VCaP (cell line): ENCODE data around the gene ADGRB3.

Experiments used
- H3K27ac ChIP-seq: fragments of 450-650 bp; 2 replicates; pipeline ENCODE4 v1.5.1; 2017
- CTCF ChIP-seq: fragments of 450-650 bp; conservative IDR thresholded peaks from 2 replicates; pipeline ENCODE4 v1.5.1; 2017; ENCODE audit warnings: mild to moderate bottlenecking, moderate library complexity

The ADGRB3 gene

GRCh38 chr6:69018906-69019305, 383.8 kb downstream of the ADGRB3 start:
- no peak overlapping the region for H3K27ac ChIP-seq
- TF ChIP-seq CTCF: no peak

DNA sequence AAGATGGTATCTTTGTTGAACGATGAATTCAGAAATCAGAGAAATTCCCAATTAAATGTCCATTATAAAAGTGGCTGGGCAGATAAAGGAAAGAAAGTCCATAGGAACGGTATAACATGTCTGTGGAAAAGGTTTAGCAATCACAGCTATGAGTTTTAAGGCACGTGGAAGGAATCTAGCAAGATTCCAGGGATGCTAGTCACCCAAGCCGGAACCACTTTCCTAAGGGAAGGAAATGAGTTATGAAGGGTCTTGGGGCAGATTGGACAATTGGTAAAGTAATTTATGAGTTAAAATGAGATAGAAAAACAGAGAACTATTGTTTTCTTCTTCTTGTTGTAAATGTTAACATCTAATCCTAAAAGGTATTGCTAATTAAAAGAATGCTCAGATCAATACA, 384.8 kb downstream of the ADGRB3 start:
- no peak overlapping the region for H3K27ac ChIP-seq
- TF ChIP-seq CTCF: no peak

DNA sequence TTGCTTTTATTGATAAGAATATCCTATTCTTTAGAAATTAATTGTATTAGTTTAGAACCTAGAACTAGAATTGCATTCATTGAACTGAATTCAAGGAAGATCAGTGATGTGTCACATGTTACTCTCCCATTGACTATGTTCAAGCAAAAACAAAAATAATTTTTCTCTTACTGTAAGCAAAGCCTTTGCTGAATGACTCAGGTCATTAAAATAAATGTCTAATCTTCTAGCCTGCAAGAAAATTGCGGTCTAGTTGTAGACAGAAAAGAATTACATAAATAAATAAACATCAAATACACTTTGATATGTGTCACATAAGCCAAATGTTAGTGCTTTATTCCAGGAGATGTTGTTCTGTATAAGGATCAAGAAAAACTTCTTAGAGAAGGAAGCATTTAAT, 387.9 kb downstream of the ADGRB3 start:
- TF ChIP-seq CTCF: no peak
- no peak overlapping the region for H3K27ac ChIP-seq

- no peak for TF ChIP-seq CTCF
- H3K27ac ChIP-seq: no peak overlapping the region
These were observed 391.2 kb downstream of the ADGRB3 start for GRCh38 chr6:69026243-69026642.

DNA sequence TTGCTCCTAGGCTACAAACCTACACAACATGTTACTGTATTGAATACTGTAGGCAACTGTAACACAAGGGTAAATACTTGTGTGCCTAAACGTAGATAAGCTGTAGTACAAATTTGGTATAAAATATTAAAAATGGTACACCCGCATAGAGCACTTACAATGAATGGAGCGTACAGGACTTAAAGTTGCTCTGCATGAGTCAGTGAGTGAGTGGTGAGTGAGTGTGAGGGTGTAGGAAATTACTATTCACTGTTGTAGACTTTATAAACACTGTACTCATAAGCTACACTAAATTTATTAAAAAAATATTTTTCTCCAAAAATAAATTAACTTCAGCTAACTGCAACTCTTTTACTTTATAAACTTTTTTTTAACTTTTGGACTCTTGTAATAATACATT, 391.6 kb downstream of the ADGRB3 start:
- H3K27ac ChIP-seq: no peak overlapping the region
- TF ChIP-seq CTCF: no peak

DNA sequence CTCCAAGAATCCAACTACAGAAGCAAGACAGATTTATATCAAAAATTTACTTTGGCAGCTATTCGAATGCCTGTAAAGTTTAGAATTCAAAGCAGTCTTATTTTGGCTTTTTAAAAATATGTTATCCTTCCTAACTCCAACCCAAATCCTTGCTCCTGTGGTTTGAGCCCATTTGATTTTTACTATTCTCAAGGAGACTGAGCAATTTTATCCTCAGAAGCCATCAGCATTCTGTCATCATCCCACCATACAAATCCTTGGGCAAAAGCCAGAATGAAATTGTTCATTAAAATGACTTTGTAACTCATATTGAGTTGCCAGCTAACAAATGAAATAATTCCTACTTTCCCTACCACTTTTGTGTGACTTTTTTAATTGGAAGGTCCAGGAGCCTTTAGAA, 392.8 kb downstream of the ADGRB3 start:
- H3K27ac ChIP-seq: no peak overlapping the region
- no peak for TF ChIP-seq CTCF

DNA sequence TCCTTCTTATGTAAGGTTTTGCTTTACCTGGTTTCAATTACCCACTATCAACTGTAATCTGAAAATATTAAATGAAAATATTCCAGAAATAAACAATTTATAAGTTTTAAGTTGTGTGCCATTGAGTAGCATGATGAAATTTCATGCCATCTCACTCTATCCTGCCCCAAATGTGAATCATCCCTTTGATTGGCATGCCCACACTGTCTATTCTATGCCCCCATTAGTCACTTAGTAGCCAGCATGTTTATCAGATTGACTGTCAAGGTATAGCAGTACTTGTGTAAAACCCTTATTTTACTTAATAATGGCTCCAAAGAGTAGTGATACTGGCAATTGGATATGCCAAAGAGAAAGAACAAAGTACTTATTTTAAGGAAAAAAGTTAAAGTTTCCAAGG, 403.8 kb downstream of the ADGRB3 start:
- no peak for TF ChIP-seq CTCF
- no peak overlapping the region for H3K27ac ChIP-seq

DNA sequence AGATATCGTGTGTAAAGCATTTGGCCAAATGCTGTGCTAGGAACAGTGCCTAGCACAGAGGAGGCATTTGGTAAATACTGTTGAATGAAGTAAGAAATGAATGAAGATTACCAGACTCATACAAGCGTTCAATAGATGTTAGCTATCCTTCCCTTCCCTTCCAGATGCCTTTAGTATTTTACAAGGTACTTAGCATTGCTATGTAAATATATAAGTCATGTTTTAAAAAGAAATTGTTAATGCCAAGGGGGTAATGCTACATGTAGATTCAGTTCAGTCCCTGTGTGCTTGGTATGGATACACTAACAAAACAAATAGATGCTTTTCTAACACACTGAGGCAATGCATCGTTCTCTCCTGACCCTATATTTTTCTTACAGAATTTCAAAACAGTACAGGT, 407.2 kb downstream of the ADGRB3 start:
- H3K27ac ChIP-seq: no peak overlapping the region
- TF ChIP-seq CTCF: no peak
